IMR-90 (cell line): ENCODE results near the gene TRPM3. TPM values are rescaled to one million over a fixed set of nuclear protein-coding genes. Genes with fewer than 3 reads are reported as not detected.

ENCODE experiments used
- ATAC-seq: fragments of 200-7000 bp; cut with Tn5 transposase; 2 replicates; pipeline ENCODE4 v1.9.1; 2020; ENCODE audit warnings: low read depth, mild to moderate bottlenecking, moderate library complexity
- BruUV-seq: library from RNA; stranded (reverse); fragments of 400-500 nt; replicated peaks from 2 replicates; lab custom pipeline; 2021; lab: Mats Ljungman, UMichigan
- CTCF ChIA-PET: fragments of 300-600 bp; formaldehyde crosslinking; extraction: SDS; loops from one replicate; lab custom pipeline; 2021; ENCODE audit warnings: antibody characterized with exemption; lab: Yijun Ruan, JAX
- POLR2A ChIA-PET: fragments of 300-600 bp; sonication (Branson Sonifier 250); formaldehyde crosslinking; loops from one replicate; lab custom pipeline; 2022; ENCODE audit warnings: antibody characterized with exemption; ENCODE audit not compliant: unreplicated experiment; lab: Charles Lee
- DNase-seq: peaks from one replicate; pipeline ENCODE4 v3.0.0; 2013
- H2AFZ ChIP-seq: replicated peaks from 2 replicates; pipeline ENCODE3; 2013; ENCODE audit warnings: low read length, mild to moderate bottlenecking; ENCODE audit not compliant: poor library complexity
- H2AK5ac ChIP-seq: 2 replicates; pipeline ENCODE4 v1.6.1; 2013; ENCODE audit warnings: low read depth, low read length, inconsistent platforms
- H2AK9ac ChIP-seq: replicated peaks from 2 replicates; pipeline ENCODE3; 2013; ENCODE audit warnings: mild to moderate bottlenecking, low read depth, low read length, moderate library complexity; ENCODE audit not compliant: poor library complexity
- H2BK120ac ChIP-seq: 2 replicates; pipeline ENCODE4 v1.6.1; 2013; ENCODE audit warnings: low read depth, low read length, inconsistent platforms
- H2BK15ac ChIP-seq: 3 replicates; pipeline ENCODE4 v1.6.1; 2013; ENCODE audit warnings: low read depth, low read length, inconsistent platforms
- H2BK20ac ChIP-seq: 2 replicates; pipeline ENCODE4 v1.6.1; 2013; ENCODE audit warnings: low read depth, mild to moderate bottlenecking, inconsistent platforms, low read length, moderate library complexity
- H2BK5ac ChIP-seq: 2 replicates; pipeline ENCODE4 v1.6.1; 2013; ENCODE audit warnings: mild to moderate bottlenecking, low read depth, low read length, inconsistent platforms; ENCODE audit not compliant: poor library complexity, severe bottlenecking
- H3K14ac ChIP-seq: replicated peaks from 2 replicates; pipeline ENCODE4 v1.6.1; 2013; ENCODE audit warnings: low read depth, low read length, inconsistent platforms
- H3K18ac ChIP-seq: 2 replicates; pipeline ENCODE4 v1.6.1; 2013; ENCODE audit warnings: low read depth, low read length, control low read depth
- H3K23ac ChIP-seq: 2 replicates; pipeline ENCODE4 v1.6.1; 2013; ENCODE audit warnings: low read depth, low read length, inconsistent platforms
- H3K27ac ChIP-seq: 2 replicates; pipeline ENCODE4 v1.5.1; 2013; ENCODE audit warnings: mild to moderate bottlenecking, control low read depth, low read length; ENCODE audit not compliant: insufficient read depth
- H3K27me3 ChIP-seq: 2 replicates; pipeline ENCODE4 v1.6.1; 2013; ENCODE audit warnings: low read length; ENCODE audit not compliant: control insufficient read depth, insufficient read depth
- H3K36me3 ChIP-seq: 2 replicates; pipeline ENCODE4 v1.6.1; 2013; ENCODE audit warnings: low read length, mixed read lengths; ENCODE audit not compliant: control insufficient read depth, insufficient read depth
- H3K4ac ChIP-seq: 2 replicates; pipeline ENCODE4 v1.6.1; 2013; ENCODE audit warnings: low read depth, low read length, inconsistent platforms
- H3K4me1 ChIP-seq: 2 replicates; pipeline ENCODE4 v1.6.1; 2013; ENCODE audit warnings: low read length, mixed read lengths; ENCODE audit not compliant: control insufficient read depth, insufficient read depth
- H3K4me2 ChIP-seq: 2 replicates; pipeline ENCODE4 v1.6.1; 2013; ENCODE audit warnings: low read depth, mild to moderate bottlenecking, control low read depth, low read length, moderate library complexity
- H3K4me3 ChIP-seq: 2 replicates; pipeline ENCODE4 v1.5.1; 2013; ENCODE audit warnings: low read depth, mild to moderate bottlenecking, control low read depth, low read length, moderate library complexity; ENCODE audit not compliant: insufficient read depth
- H3K56ac ChIP-seq: 2 replicates; pipeline ENCODE4 v1.6.1; 2013; ENCODE audit warnings: low read length, inconsistent platforms; ENCODE audit not compliant: insufficient read depth; ENCODE audit errors: extremely low read depth
- H3K79me1 ChIP-seq, 2 experiments: 2 replicates each; pipeline ENCODE4 v1.6.1; 2013; ENCODE audit warnings: low read length in 2 of 2, inconsistent platforms in 1 of 2, low read depth in 1 of 2
- H3K9ac ChIP-seq: 2 replicates; pipeline ENCODE4 v1.6.1; 2013; ENCODE audit warnings: low read depth, low read length, control low read depth
- H3K9me1 ChIP-seq: 2 replicates; pipeline ENCODE4 v1.6.1; 2013; ENCODE audit warnings: low read length, inconsistent platforms; ENCODE audit not compliant: insufficient read depth
- H3K9me3 ChIP-seq: 2 replicates; pipeline ENCODE4 v1.6.1; 2013; ENCODE audit warnings: low read length; ENCODE audit not compliant: control insufficient read depth, insufficient read depth
- H4K20me1 ChIP-seq: 2 replicates; pipeline ENCODE4 v1.6.1; 2013; ENCODE audit warnings: low read length, inconsistent platforms; ENCODE audit not compliant: insufficient read depth
- H4K5ac ChIP-seq: 2 replicates; pipeline ENCODE4 v1.6.1; 2013; ENCODE audit warnings: mild to moderate bottlenecking, low read depth, low read length, control low read depth
- H4K8ac ChIP-seq, 2 experiments: 2 replicates each; pipeline ENCODE4 v1.6.1; 2013; ENCODE audit warnings: low read depth in 2 of 2, low read length in 2 of 2, control low read depth in 1 of 2, inconsistent platforms in 1 of 2
- H4K91ac ChIP-seq: 2 replicates; pipeline ENCODE4 v1.6.1; 2013; ENCODE audit warnings: low read depth, low read length, inconsistent platforms; ENCODE audit not compliant: insufficient read depth
- MAFK ChIP-seq: IDR thresholded peaks from 2 replicates; pipeline ENCODE4 v1.6.1; 2012; ENCODE audit warnings: low read depth, low read length, improper control_type of control experiment
- MAZ ChIP-seq: IDR thresholded peaks from 2 replicates; pipeline ENCODE4 v1.6.1; 2012; ENCODE audit warnings: low read depth, mild to moderate bottlenecking, low read length, improper control_type of control experiment, moderate library complexity, borderline replicate concordance
- SMC3 ChIP-seq: fragments of 150-350 bp; IDR thresholded peaks from 2 replicates; pipeline ENCODE4 v1.6.1; 2016; ENCODE audit warnings: low read depth, mild to moderate bottlenecking, antibody characterized with exemption, low read length, moderate library complexity
- WGBS, 2 experiments: methylation state at CpG; one replicate each; pipeline versions ENCODE4 v1.1.5 to v1.1.7; 2013; ENCODE audit warnings: missing lambda C conversion rate in 2 of 2; ENCODE audit not compliant: insufficient read length in 1 of 2; ENCODE audit errors: extremely low coverage in 2 of 2; 5-methylcytosine and 5-hydroxymethylcytosine counted together
- dilution Hi-C: fragments of 300-500 bp; cut with HindIII; formaldehyde crosslinking; loops from one replicate; pipeline ENCODE4 v1.14.3; 2018; ENCODE audit warnings: low sequenced_read_pairs; ENCODE audit not compliant: unreplicated experiment
- in situ Hi-C: fragments of 300-500 bp; cut with MboI; formaldehyde crosslinking; loops from 3 replicates; pipeline ENCODE4 v1.14.3; 2019; ENCODE audit warnings: low sequenced_read_pairs, inconsistent platforms, mixed read lengths
- intact Hi-C: fragments of 100-400 bp; cut with micrococcal nuclease; formaldehyde crosslinking; loops from 2 replicates; pipeline ENCODE4 v1.10.0; 2022
- polyA plus RNA-seq, 3 experiments: library from polyadenylated mRNA; depleted of rRNA; stranded (reverse); fragments of >200 nt; gene quantifications; 2 replicates each; pipeline ENCODE4 v1.2.3, GENCODE V29; 2012; ENCODE audit warnings: low replicate concordance in 1 of 3
- total RNA-seq: library from RNA; depleted of rRNA; stranded (reverse); fragments of >200 nt; gene quantifications from 2 replicates; pipeline ENCODE4 v1.2.3, GENCODE V29; 2012

The TRPM3 gene
- total and polyA plus RNA-seq, 2 of the 4 experiments (the other 2 are of a cell fraction) = not detected

DNA sequence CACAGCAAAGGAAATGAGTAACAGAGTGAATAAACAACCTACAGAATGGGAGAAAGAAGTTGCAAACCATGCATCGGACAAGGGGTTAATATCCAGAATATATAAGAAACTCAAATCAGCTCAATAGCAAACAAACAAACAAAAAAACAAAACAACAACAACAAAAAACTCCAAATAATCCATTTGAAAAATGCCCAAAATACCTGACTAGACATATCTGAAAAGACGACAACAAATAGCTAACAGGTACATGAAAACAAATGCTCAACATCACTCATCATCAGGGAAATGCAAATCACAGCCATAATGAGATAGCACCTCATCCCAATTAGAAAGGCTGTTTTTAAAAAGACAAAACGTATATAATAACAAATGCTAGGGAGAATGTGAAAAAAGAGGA, 111.2 kb downstream of the TRPM3 start:
- H3K56ac ChIP-seq = no peak overlapping the region
- H2BK5ac ChIP-seq = no peak overlapping the region
- no CpG with 5 or more reads among the region's 3 CpGs for WGBS, 2 experiments
- no peak overlapping the region for H3K18ac ChIP-seq
- H4K91ac ChIP-seq = no peak overlapping the region
- no peak overlapping the region for H3K4me3 ChIP-seq
- no peak overlapping the region for H3K23ac ChIP-seq
- H2BK20ac ChIP-seq = no peak overlapping the region
- DNase-seq = no peak
- H3K79me1 ChIP-seq = no peaks in the 10 kb centered on the region
- no peaks in the 10 kb centered on the region; the same call in 1 of the 2 replicates for H3K27me3 ChIP-seq
- H3K27ac ChIP-seq = no peak overlapping the region
- no TSS peak for BruUV-seq
- H2AFZ ChIP-seq = no peak overlapping the region
- CTCF ChIA-PET = no interaction called here
- H3K9ac ChIP-seq = no peak overlapping the region
- H2BK120ac ChIP-seq = no peak overlapping the region
- no peak overlapping the region for H3K4ac ChIP-seq
- in situ Hi-C loops = loop anchor here (25.0 kb wide), 1 partner anchor 98 kb away; no protein-coding TSS in a partner anchor
- H3K9me3 ChIP-seq = no peaks in the 10 kb centered on the region; the same call in 1 of the 2 replicates
- no peaks in the 10 kb centered on the region for H4K20me1 ChIP-seq
- intact Hi-C loops = loop anchor here (10.0 kb wide), 1 partner anchor 225 kb away; no protein-coding TSS in a partner anchor
- no peak overlapping the region for H4K5ac ChIP-seq
- dilution Hi-C loops = no loop called here
- H4K8ac ChIP-seq = no peak overlapping the region
- no peak overlapping the region for H2AK5ac ChIP-seq
- no peaks in the 10 kb centered on the region for H3K36me3 ChIP-seq
- POLR2A ChIA-PET = interaction anchor here (0.6 kb wide), 1 partner anchor 15 kb away, joined by 4 read pairs; no protein-coding TSS in a partner anchor
- no peak for TF ChIP-seq SMC3
- TF ChIP-seq MAZ = no peak
- TF ChIP-seq MAFK = 0 out of 2 replicates have a peak, but pooled peaks have one; percentile 17
- H3K9me1 ChIP-seq = no peaks in the 10 kb centered on the region
- H2BK15ac ChIP-seq = no peak overlapping the region
- no peaks in the 10 kb centered on the region for H3K4me1 ChIP-seq
- no peak overlapping the region for H3K4me2 ChIP-seq
- ATAC-seq = no peak
- H2AK9ac ChIP-seq = no peak overlapping the region
- no peak overlapping the region for H3K14ac ChIP-seq
